Ishikawa (cell line): ENCODE results near the gene RGL4.

Experiments used
- CEBPB ChIP-seq: IDR thresholded peaks from 2 replicates; pipeline ENCODE4 v1.6.1; 2012
- CREB1 ChIP-seq: IDR thresholded peaks from 2 replicates; pipeline ENCODE4 v1.6.1; 2012; ENCODE audit warnings: low read depth
- EGR1 ChIP-seq: IDR thresholded peaks from 2 replicates; pipeline ENCODE4 v1.6.1; 2012
- EP300 ChIP-seq: IDR thresholded peaks from 2 replicates; pipeline ENCODE4 v1.6.1; 2012; ENCODE audit warnings: borderline replicate concordance
- FOXM1 ChIP-seq: IDR thresholded peaks from 2 replicates; pipeline ENCODE4 v1.6.1; 2012; ENCODE audit warnings: low read depth, borderline replicate concordance
- NFIC ChIP-seq: IDR thresholded peaks from 2 replicates; pipeline ENCODE4 v1.6.1; 2012
- RAD21 ChIP-seq: IDR thresholded peaks from 2 replicates; pipeline ENCODE4 v1.6.1; 2012; ENCODE audit warnings: low read depth
- REST ChIP-seq: IDR thresholded peaks from 2 replicates; pipeline ENCODE4 v1.6.1; 2012; ENCODE audit warnings: low read depth, mild to moderate bottlenecking
- TAF1 ChIP-seq: IDR thresholded peaks from 2 replicates; pipeline ENCODE4 v1.6.1; 2012; ENCODE audit warnings: low read depth, mild to moderate bottlenecking
- TCF12 ChIP-seq: IDR thresholded peaks from 2 replicates; pipeline ENCODE4 v1.6.1; 2012; ENCODE audit warnings: low read depth
- TEAD4 ChIP-seq: IDR thresholded peaks from 2 replicates; pipeline ENCODE4 v1.6.1; 2012
- USF1 ChIP-seq: IDR thresholded peaks from 2 replicates; pipeline ENCODE4 v1.6.1; 2012
- YY1 ChIP-seq: IDR thresholded peaks from 2 replicates; pipeline ENCODE4 v1.6.1; 2012; ENCODE audit warnings: low read depth
- ZBTB7A ChIP-seq: IDR thresholded peaks from 2 replicates; pipeline ENCODE4 v1.6.1; 2012; ENCODE audit warnings: low read depth
- TF ChIP-seq, protein P1 (sequence below): IDR thresholded peaks from 2 replicates; pipeline ENCODE4 v1.6.1; 2012

RGL4 gene

GRCh38 chr22:23681026-23681809 lies 9.6 kb upstream of the RGL4 start:
- TF ChIP-seq YY1: no peak
- no peak for TF ChIP-seq RAD21
- TF ChIP-seq, protein P1, sequence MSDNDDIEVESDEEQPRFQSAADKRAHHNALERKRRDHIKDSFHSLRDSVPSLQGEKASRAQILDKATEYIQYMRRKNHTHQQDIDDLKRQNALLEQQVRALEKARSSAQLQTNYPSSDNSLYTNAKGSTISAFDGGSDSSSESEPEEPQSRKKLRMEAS: no peak
- no peak for TF ChIP-seq TEAD4
- no peak for TF ChIP-seq EGR1
- no peak for TF ChIP-seq CREB1
- no peak for TF ChIP-seq TCF12
- TF ChIP-seq REST: no peak
- no peak for TF ChIP-seq NFIC
- no peak for TF ChIP-seq TAF1
- no peak for TF ChIP-seq FOXM1
- no peak for TF ChIP-seq EP300
- TF ChIP-seq CEBPB: no peak
- TF ChIP-seq USF1: no peak
- no peak for TF ChIP-seq ZBTB7A

- no peak for TF ChIP-seq FOXM1
- TF ChIP-seq CREB1: no peak
- no peak for TF ChIP-seq EGR1
- TF ChIP-seq EP300: no peak
- no peak for TF ChIP-seq NFIC
- TF ChIP-seq CEBPB: no peak
- no peak for TF ChIP-seq TCF12
- TF ChIP-seq, protein P1: no peak
- no peak for TF ChIP-seq USF1
- TF ChIP-seq YY1: no peak
- TF ChIP-seq REST: no peak
- no peak for TF ChIP-seq ZBTB7A
- no peak for TF ChIP-seq RAD21
- no peak for TF ChIP-seq TAF1
- TF ChIP-seq TEAD4: no peak
Measured at GRCh38 chr22:23682077-23682476, 8.7 kb upstream of the RGL4 start.

DNA sequence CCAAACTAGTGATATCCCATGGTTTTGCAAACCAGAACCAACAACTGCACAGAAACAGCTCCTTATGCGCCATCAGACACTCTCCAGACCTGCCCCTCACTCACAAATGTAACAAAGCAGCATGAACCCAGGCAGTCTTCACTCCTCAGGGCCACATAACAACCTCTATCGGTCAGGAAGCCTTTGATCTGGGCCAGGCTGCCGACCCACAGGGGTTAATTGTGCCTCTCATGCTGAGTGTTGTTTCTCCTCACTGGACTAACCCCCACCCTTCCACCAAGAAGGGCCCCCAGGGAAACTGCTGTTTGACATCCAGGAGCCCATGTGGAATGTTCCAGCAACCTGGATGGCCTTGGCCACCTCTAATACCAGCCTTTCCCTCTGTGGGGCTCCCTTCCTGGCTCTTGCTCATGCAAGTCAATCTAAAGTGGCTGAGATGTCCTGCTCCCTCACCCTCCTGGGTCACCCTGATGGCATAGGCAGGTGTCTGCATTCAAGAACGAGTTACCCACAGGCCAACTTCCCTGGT lies 7.9 kb upstream of the RGL4 start:
- TF ChIP-seq RAD21 (no peak), TAF1 (no peak), TCF12 (no peak), EP300 (no peak), ZBTB7A (no peak), FOXM1 (no peak), USF1 (no peak), CREB1 (no peak), NFIC (no peak)
- TF ChIP-seq, protein P1: no peak

DNA sequence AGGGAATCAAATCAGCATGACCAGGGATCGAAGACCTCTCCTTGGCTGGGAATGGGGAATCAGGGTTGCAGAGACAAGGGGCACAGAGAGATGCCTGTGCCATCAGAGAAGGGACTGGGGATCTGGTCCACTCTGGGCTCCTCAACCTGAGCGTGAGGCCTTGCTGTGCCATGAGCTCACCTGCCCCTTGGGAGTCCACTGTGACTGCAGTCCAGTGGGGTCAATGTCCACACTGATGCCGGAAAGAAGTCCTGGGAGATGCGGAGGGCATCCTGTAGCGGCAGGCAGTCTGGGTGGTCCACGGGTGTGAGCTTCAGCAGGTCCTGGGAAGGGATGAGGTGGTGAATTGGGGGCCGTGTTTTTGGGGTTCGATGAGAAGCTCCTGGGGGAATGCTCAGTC lies 7.3 kb upstream of the RGL4 start:
- TF ChIP-seq USF1 (no peak), NFIC (no peak), CEBPB (no peak)
- TF ChIP-seq, protein P1: no peak
